Kidney (tissue), 14 donors: Measurements from ENCODE around the gene TRRAP. TPM values are rescaled to one million over a fixed set of nuclear protein-coding genes. Genes with fewer than 3 reads are reported as not detected.
A peak's percentile ranks its signal among the peaks of the same experiment; 100 is the strongest.

ENCODE experiments used
- DNase-seq, 5 donors: peaks; one replicate each; pipeline ENCODE4 v3.0.0-alpha.2; 2013 to 2020
- FAIRE-seq: peaks from 2 replicates; lab custom pipeline; 2012; peaks lifted over from hg19 to GRCh38; lab: Jason Lieb, UNC
- H3K27ac ChIP-seq, 2 donors: one replicate each; pipeline ENCODE4 v1.7.0; 2013; ENCODE audit warnings: low read depth in 2 of 2, low read length in 2 of 2, inconsistent platforms in 1 of 2
- H3K27me3 ChIP-seq: one replicate; pipeline ENCODE4 v1.7.1; 2013; ENCODE audit warnings: low read length, inconsistent platforms; ENCODE audit not compliant: control insufficient read depth, insufficient read depth
- H3K36me3 ChIP-seq, 3 donors: one replicate each; pipeline versions ENCODE4 v1.7.0 to v1.7.1; 2013; ENCODE audit warnings: low read length in 3 of 3, control low read depth in 1 of 3, inconsistent platforms in 1 of 3; ENCODE audit not compliant: insufficient read depth in 3 of 3, control insufficient read depth in 2 of 3
- H3K4me1 ChIP-seq, 3 donors: one replicate each; pipeline versions ENCODE4 v1.7.0 to v1.7.1; 2013; ENCODE audit warnings: low read length in 3 of 3, inconsistent platforms in 1 of 3, low read depth in 1 of 3; ENCODE audit not compliant: control insufficient read depth in 2 of 3, insufficient read depth in 2 of 3
- H3K4me3 ChIP-seq, 3 donors: one replicate each; pipeline versions ENCODE4 v1.7.0 to v1.8.1; 2013; ENCODE audit warnings: low read length in 3 of 3, control low read depth in 1 of 3, inconsistent platforms in 1 of 3
- H3K9ac ChIP-seq, 3 donors: one replicate each; pipeline versions ENCODE4 v1.7.0 to v1.7.1; 2013; ENCODE audit warnings: low read length in 3 of 3, control low read depth in 1 of 3, inconsistent platforms in 1 of 3
- H3K9me3 ChIP-seq, 3 donors: one replicate each; pipeline versions ENCODE4 v1.7.0 to v1.7.1; 2013; ENCODE audit warnings: low read length in 3 of 3, control low read depth in 1 of 3, inconsistent platforms in 1 of 3; ENCODE audit not compliant: control insufficient read depth in 2 of 3, insufficient read depth in 1 of 3
- CTCF ChIP-seq: IDR thresholded peaks from 3 replicates; pipeline ENCODE4 v1.5.1; 2012; ENCODE audit warnings: mild to moderate bottlenecking, moderate library complexity, borderline replicate concordance; ENCODE audit not compliant: insufficient read depth; ENCODE audit errors: extremely low read depth
- intact Hi-C: fragments of 100-400 bp; cut with DNase I; formaldehyde crosslinking; loops from one replicate; pipeline ENCODE4 v1.11.1; 2022
- microRNA-seq: library from miRNA; unstranded; fragments of <30 nt; microRNA quantifications from one replicate; pipeline ENCODE4 v1.2.0, GENCODE V29; 2020
- polyA plus RNA-seq: library from polyadenylated mRNA; stranded (reverse); fragments of 350-450 nt; fragmentation: Illumina TruSeq; extraction: RNeasy Lipid Tissue Mini Kit (QIAGEN cat#74804); gene quantifications from one replicate; pipeline ENCODE4 v1.2.3, GENCODE V29; 2014; ENCODE audit warnings: low read depth, low replicate concordance; ENCODE audit not compliant: insufficient read depth
- total RNA-seq: library from RNA; stranded (reverse); fragmentation: NEBNext Ultra II Directional; extraction: Animal tissue kit (Norgen Biotek cat#: 25700); gene quantifications from one replicate; pipeline ENCODE4 v1.2.1, GENCODE V29; 2021
- donor health status: control.
- donor health status: control.
- donor health status: control.
- donor health status: control.
- donor health status: control.
- donor health status: DM: yes; HTN: yes; CAD: no.
- donor health status: Normal renal cell carcinoma (clear cell type).

Gene TRRAP
- total and polyA plus RNA-seq, 2 donors from 2014 or later: 7.0 to 47.7 TPM

GRCh38 chr7:99061001-99061776 is 182.9 kb downstream of the TRRAP start:
- no peak for TF ChIP-seq CTCF
- Histone ChIP-seq H3K36me3 (peaks cover 0 to 12% (median 3%) of the 10 kb centered on the region in 3 donors), H3K4me1 (no peaks in the 10 kb centered on the region), H3K4me3 (no peak overlapping the region), H3K27me3 (no peaks in the 10 kb centered on the region), H3K27ac (no peak overlapping the region), H3K9ac (no peak overlapping the region), H3K9me3 (no peaks in the 10 kb centered on the region)
- intact Hi-C loops: no loop called here
- FAIRE-seq: no peak
- DNase-seq: no peak

Small RNA genes within 50 kb of the gene (microRNA-seq; reads per million reads assigned to microRNA genes)
- 25.7 reads per million, percentile 35 among the genes with 10 or more reads in this experiment for gene MIR3609

Other genes starting within 250 kb of the TRRAP start
- gene TMEM130, start 8.5 kb upstream of the TRRAP start, total RNA-seq: 5.0 TPM
- gene TMEM130, start 8.5 kb upstream of the TRRAP start, polyA plus RNA-seq: 12.9 TPM